ENCODE results near the gene TRPC3. TPM values are rescaled to one million over a fixed set of nuclear protein-coding genes. Genes with fewer than 3 reads are reported as not detected.
A peak's percentile ranks its signal among the peaks of the same experiment; 100 is the strongest.

Gene TRPC3
- polyA plus RNA-seq, 3 donors: not detected

DNA sequence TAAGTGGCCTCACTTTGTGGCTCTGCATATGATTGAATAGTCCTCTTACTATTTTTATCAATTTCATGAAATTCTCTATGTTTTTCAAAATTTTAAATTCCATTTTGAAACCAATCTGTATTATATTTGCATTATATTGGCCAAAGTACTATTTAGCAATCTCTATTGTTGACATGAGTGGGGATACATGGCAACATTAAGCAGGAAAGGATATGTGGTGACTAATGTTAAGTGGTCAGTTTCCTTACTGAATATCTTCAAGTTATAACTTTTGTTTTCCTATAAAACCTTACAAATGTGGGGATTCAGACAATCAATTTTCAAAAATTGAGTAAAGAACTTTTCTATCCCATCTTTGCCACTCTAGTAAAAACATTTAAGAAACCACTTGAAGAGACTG, 91.7 kb downstream of the TRPC3 start:
- H3K27ac Mint-ChIP-seq: no peak overlapping the region
- H3K9me3 Mint-ChIP-seq: no peaks in the 10 kb centered on the region

DNA sequence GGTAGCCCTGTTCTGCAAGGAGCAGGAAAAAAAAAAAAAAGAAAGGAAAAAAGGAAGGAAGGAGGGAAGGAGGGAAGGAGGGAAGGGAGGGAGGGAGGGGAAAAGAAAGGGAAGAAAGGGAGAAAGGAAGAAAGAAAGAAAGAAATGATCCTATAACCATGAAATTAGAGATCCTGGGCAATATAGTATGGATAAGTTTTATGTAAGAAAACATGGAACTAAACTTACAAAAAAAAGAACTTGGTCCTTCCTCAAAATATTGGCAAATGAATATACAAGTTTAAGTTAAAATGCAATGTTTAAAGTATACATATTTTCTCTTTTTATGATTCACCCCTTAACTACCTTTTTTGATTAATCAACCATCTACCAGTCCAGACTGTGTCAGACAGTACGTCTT, 100.5 kb downstream of the TRPC3 start:
- Histone ChIP-seq H3K36me3 (replicated peaks in 1 of 2; ENCODE audit: control insufficient read depth in 1 of 2, insufficient read depth in 2 of 2, low read length in 2 of 2) (peaks cover 10 to 25% of the 10 kb centered on the region in 2 donors), H3K27me3 (ENCODE audit: control insufficient read depth in 2 of 2, insufficient read depth in 2 of 2, low read length in 2 of 2) (no peaks in the 10 kb centered on the region), H2AFZ (ENCODE audit: insufficient read depth, low read depth, low read length, poor library complexity, severe bottlenecking) (no peak overlapping the region), H4K20me1 (ENCODE audit: insufficient read depth, low read length) (no peaks in the 10 kb centered on the region), H3K79me2 (ENCODE audit: insufficient read depth, low read length) (no peaks in the 10 kb centered on the region), H3K9ac (ENCODE audit: insufficient read depth, low read length, poor library complexity, severe bottlenecking) (no peak overlapping the region), H3K4me3 (replicated peaks in 1 of 3; ENCODE audit: low read depth in 2 of 3, low read length in 3 of 3) (no peak overlapping the region), H3K4me1 (ENCODE audit: control insufficient read depth in 1 of 2, insufficient read depth in 2 of 2, low read length in 2 of 2) (no peaks in the 10 kb centered on the region), H3K9me3 (replicated peaks in 1 of 2; ENCODE audit: control insufficient read depth in 1 of 2, insufficient read depth in 1 of 2, low read length in 2 of 2) (no peaks in the 10 kb centered on the region), H3K4me2 (replicated peaks; ENCODE audit: extremely low read depth, low read length, poor library complexity, severe bottlenecking) (no peak overlapping the region), H3K27ac (ENCODE audit: low read depth in 1 of 2, low read length in 2 of 2) (no peak overlapping the region)
- Mint-ChIP-seq H3K27me3 (ENCODE audit: low read depth in 3 of 3) (no peaks in the 10 kb centered on the region), H3K4me1 (no peaks in the 10 kb centered on the region), H3K36me3 (peaks cover 24 to 34% of the 10 kb centered on the region in 2 donors), H3K27ac (peak overlapping the region in 1 of 7 donors; percentile 7), H3K9me3 (no peaks in the 10 kb centered on the region), H3K4me3 (no peak overlapping the region)
- WGBS (ENCODE audit: insufficient coverage): 100% methylated on average over 1 of the region's 1 CpG
- DNase-seq: no peak
- intact Hi-C loops (cut with micrococcal nuclease): no loop called here
- TF ChIP-seq, protein P1, sequence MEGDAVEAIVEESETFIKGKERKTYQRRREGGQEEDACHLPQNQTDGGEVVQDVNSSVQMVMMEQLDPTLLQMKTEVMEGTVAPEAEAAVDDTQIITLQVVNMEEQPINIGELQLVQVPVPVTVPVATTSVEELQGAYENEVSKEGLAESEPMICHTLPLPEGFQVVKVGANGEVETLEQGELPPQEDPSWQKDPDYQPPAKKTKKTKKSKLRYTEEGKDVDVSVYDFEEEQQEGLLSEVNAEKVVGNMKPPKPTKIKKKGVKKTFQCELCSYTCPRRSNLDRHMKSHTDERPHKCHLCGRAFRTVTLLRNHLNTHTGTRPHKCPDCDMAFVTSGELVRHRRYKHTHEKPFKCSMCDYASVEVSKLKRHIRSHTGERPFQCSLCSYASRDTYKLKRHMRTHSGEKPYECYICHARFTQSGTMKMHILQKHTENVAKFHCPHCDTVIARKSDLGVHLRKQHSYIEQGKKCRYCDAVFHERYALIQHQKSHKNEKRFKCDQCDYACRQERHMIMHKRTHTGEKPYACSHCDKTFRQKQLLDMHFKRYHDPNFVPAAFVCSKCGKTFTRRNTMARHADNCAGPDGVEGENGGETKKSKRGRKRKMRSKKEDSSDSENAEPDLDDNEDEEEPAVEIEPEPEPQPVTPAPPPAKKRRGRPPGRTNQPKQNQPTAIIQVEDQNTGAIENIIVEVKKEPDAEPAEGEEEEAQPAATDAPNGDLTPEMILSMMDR (IDR thresholded peaks at IDR 0.05): no peak

More for the DNA sequence above, 91.7 kb downstream of the TRPC3 start:
- H3K27me3 ChIP-seq (ENCODE audit: control insufficient read depth in 2 of 2, insufficient read depth in 2 of 2, low read length in 2 of 2): no peaks in the 10 kb centered on the region
- no peak overlapping the region for H3K4me2 ChIP-seq (replicated peaks; ENCODE audit: extremely low read depth, low read length, poor library complexity, severe bottlenecking)
- H3K9me3 ChIP-seq (replicated peaks in 1 of 2; ENCODE audit: control insufficient read depth in 1 of 2, insufficient read depth in 1 of 2, low read length in 2 of 2): no peaks in the 10 kb centered on the region
- H3K27me3 Mint-ChIP-seq (ENCODE audit: low read depth in 3 of 3): no peaks in the 10 kb centered on the region
- no peaks in the 10 kb centered on the region for H3K4me1 ChIP-seq (ENCODE audit: control insufficient read depth in 1 of 2, insufficient read depth in 2 of 2, low read length in 2 of 2)
- no peak overlapping the region for H3K4me3 Mint-ChIP-seq
- H2AFZ ChIP-seq (ENCODE audit: insufficient read depth, low read depth, low read length, poor library complexity, severe bottlenecking): no peak overlapping the region
- H3K36me3 ChIP-seq (replicated peaks in 1 of 2; ENCODE audit: control insufficient read depth in 1 of 2, insufficient read depth in 2 of 2, low read length in 2 of 2): peaks cover 18 to 42% of the 10 kb centered on the region in 2 donors
- no peaks in the 10 kb centered on the region for H3K4me1 Mint-ChIP-seq
- H4K20me1 ChIP-seq (ENCODE audit: insufficient read depth, low read length): no peaks in the 10 kb centered on the region
- DNase-seq: no peak
- H3K36me3 Mint-ChIP-seq: peaks cover 16 to 25% of the 10 kb centered on the region in 2 donors
- H3K79me2 ChIP-seq (ENCODE audit: insufficient read depth, low read length): no peaks in the 10 kb centered on the region
- TF ChIP-seq, protein P1 (IDR thresholded peaks at IDR 0.05): no peak
- no peak overlapping the region for H3K27ac ChIP-seq (ENCODE audit: low read depth in 1 of 2, low read length in 2 of 2)
- H3K9ac ChIP-seq (ENCODE audit: insufficient read depth, low read length, poor library complexity, severe bottlenecking): no peak overlapping the region
- H3K4me3 ChIP-seq (replicated peaks in 1 of 3; ENCODE audit: low read depth in 2 of 3, low read length in 3 of 3): no peak overlapping the region
- intact Hi-C loops (cut with micrococcal nuclease): no loop called here
